Stimulated activated naive CD8-positive, alpha-beta T cell treated with anti-CD3 and anti-CD28 coated beads, Interleukin-15, Interleukin-2, amounts not matched to agents 100 U/mL and 50 U/mL, for 24 hours (primary cell): Measurements from ENCODE around the gene TMEM26.

Source experiments
- ATAC-seq: fragments of 150-1000 bp; cut with Tn5 transposase; one replicate; pipeline ENCODE4 v1.10.0; 2021
- DNase-seq: peaks from one replicate; pipeline ENCODE4 v3.0.0; 2021

Gene TMEM26

GRCh38 chr10:61452655-61453641 lies at the start of gene TMEM26:
Gene TMEM26, minus strand, starts transcription at chr10:61453381. Its CDS starts 300 bp downstream, at chr10:61453081.
- no peak for DNase-seq
- ATAC-seq = no peak

- DNase-seq (no peak), ATAC-seq (no peak)
Observed at GRCh38 chr10:61500460-61500859, 47.3 kb upstream of the TMEM26 start.

GRCh38 chr10:61492364-61492995 lies 39.3 kb upstream of the TMEM26 start:
- ATAC-seq (no peak), DNase-seq (no peak)

GRCh38 chr10:61487506-61487905 lies 34.3 kb upstream of the TMEM26 start:
- no peak for ATAC-seq
- no peak for DNase-seq

DNA sequence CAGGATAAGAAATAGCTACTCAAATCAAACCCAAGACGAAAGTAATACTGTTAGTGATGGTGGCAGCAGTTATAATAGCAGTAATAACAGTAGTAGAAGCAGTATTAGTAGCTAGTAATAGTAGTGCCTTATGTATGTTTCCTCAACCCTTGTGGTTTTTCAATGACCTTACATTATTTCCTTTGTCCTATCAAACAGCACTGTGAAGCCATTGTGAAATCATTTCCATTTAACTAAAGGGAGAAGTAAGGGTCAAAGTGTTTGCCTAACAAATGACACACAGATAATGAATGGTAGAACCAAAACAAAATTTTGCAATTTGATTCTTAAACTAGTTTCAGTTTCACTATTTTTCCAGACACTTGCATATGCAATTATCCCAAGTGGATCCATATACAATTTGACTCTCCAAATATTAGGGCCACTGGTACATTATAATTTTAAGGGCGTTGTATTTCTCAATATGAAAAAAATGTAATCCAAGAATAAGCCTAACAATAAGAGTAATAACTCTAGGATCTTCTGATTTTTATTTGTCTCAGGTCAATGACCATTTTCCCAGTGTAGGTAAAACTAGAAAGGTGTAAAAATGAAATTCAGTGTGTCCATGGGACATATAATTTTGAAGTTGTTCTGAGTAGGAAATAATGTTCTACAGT lies 33.7 kb upstream of the TMEM26 start:
- ATAC-seq = peak; percentile 28

DNA sequence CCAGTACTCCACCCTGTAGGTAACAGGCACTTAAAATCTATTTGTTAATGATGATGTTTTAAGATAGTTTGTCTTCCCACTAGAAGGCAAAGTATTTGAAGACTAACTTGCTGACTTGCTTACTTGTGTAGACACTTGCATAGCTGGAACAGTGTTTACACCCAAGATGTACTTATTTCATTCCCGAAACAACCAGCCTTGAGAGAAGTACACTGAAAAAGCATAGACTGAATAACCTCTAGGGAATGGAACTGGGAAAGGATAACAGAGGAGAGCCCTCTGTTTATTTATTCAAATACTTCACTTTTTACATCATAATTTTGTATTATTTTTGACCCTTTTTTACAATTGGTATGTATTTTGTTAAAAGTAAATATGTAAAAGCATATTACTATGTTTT lies 33.1 kb upstream of the TMEM26 start:
- no peak for DNase-seq
- no peak for ATAC-seq

More for the DNA sequence above, 33.7 kb upstream of the TMEM26 start:
- DNase-seq = no peak

- ATAC-seq (no peak), DNase-seq (no peak)
Observed at GRCh38 chr10:61481597-61481996, 28.4 kb upstream of the TMEM26 start.

DNA sequence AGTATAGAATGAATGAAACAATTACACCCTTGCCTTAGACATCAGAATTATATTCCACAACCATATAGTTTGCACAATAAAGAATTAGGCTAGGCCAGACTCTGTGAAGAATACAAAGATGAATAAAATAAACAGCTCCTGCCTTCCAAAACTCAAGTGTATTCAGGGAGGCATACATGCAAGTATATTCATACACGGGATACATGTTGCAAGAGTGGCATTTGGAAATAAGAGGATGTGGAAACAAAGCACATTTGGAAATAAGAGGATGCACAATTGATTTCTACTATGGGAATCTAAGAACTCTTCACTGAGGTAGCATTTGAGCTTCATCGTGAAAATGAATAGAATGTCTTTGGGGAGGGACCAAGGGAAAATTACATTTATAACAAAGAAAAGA lies 27.0 kb upstream of the TMEM26 start:
- no peak for ATAC-seq
- no peak for DNase-seq

GRCh38 chr10:61478621-61479312 lies 25.6 kb upstream of the TMEM26 start:
- ATAC-seq = no peak
- DNase-seq = no peak

- no peak for DNase-seq
- ATAC-seq = no peak
Observed at GRCh38 chr10:61477451-61477850, 24.3 kb upstream of the TMEM26 start.

DNA sequence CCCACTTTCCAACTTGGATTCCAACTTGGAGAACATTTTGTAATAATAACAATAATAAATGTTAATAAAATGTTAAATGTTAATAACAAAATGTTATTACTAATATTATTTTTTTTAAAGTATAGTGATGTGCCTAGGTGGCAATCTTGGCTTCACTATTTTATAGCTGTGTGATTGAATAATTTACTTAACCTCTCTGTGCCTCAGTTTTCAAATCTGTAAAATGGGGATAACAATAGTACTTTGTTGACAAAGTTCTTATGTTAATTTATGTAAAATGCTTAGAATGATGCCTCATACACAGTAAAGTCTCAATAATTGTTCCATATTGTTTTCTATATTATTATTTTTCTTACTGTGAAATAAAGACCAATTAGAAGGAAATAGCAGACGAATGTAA lies 23.3 kb upstream of the TMEM26 start:
- no peak for ATAC-seq
- no peak for DNase-seq

DNA sequence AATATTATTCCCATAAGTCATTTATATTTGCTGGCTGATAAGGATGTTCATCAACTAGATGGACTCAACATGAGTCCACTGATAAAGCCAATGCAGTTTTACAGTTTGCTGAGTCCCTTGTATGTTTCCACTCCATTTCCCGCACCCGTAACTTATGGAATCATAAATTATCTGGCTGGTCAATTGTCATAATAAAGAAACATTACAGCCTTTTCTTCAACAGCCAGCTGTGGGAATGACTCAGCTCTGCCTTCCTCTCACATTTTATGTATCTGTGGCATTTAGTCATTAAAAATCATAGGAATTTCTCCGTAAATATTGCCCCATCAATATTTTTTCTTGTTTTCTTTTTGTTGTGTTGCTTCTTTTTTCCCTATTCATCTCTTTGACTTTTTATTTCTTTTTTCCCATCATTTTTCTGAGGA lies 22.3 kb upstream of the TMEM26 start:
- DNase-seq (no peak), ATAC-seq (no peak)

DNA sequence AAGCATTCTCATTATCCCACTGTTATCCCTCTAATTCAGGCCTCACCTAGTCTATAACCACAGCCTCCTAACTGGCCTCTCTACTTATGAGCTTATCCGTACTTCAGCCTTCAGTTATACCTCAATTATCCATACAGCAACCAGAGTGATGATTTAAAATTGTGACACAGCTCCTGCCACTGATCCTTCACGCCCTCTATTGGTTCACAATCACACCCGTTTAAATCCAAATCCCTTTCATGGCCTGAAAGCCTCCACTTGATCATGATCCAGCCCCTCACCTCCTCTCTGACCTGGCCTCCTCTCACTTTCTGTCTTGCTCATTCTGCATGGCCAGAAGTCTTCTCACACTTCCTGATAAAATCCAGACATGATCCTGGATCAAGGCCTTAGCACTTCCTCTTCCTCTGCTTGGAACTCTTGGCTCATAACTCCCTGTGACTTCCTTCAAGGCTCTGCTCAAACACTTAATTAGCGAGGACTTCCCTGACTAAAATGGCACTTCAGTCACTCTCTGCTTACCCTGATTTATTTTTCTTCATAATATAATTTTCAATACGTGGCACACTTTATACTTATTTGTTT lies 19.0 kb upstream of the TMEM26 start:
- no peak for DNase-seq
- no peak for ATAC-seq

GRCh38 chr10:61471491-61471890 lies 18.3 kb upstream of the TMEM26 start:
- ATAC-seq = no peak
- DNase-seq = no peak

DNA sequence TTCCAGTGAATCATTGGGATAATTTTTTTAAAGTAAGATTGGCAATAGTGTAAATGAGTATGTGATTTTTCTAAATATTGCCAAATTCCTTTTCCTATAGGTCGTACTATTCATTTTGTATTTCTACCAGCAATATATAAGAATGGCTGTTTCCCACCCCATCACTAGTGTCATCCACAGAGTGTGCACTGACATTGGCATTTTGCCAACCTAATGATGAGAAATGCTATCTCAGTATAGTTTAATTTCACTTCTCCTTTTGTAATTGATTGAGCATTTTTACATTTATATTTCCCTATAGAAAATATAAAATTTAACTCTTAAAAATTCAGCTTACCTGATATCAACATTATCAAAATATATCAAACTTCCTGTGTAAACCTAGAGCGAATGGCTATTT lies 17.6 kb upstream of the TMEM26 start:
- DNase-seq (no peak), ATAC-seq (no peak)

DNA sequence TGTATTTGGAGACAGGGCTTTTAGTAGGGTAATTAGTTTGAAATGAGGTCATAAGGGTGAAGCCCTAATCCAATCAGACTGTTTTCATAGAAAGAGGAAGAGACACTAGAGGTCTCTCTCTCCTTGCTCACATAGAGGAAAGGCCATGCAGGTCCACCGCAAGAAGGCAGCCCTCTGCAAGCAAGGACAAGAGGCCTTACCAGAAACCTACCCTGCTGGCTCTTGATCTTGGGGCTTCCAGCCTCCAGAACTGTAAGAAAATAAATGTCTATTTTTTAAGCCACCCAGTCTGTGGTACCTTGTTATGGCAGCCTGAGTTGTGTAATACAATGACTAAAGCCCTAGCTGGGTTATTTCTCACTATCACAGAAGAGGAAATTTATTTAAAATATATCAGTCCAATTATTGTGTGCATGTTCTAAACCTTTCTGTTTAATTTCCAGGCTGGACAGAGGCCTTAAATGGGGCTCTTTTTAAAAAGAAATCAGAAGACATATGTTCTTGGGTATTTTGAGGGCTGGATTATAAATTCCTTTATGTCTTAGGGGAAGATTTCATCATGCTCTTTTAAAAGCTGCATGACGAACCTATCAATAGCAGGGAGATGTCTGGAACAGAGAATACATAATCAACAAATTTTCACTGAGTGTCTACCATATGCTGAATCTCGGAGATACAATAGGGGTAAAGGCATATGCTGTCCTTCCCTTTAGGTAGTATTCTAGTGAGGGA lies 12.9 kb upstream of the TMEM26 start:
- ATAC-seq = no peak
- DNase-seq = no peak

DNA sequence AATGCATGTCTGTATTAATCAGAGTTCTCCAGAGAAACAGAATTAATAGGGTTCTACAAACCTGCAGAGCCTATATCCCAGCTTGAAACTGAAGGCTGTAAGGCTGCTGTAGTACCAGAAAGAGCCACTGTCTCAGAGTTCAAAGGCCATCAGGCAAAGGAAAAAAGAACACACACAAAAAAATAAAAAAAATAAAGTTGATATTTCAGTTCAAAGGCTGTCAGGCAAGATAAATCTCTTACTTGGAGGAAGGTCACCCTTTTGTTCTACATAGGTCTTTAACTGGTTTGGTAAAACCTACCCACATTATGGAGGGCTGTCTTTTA lies 12.0 kb upstream of the TMEM26 start:
- no peak for ATAC-seq
- no peak for DNase-seq

DNA sequence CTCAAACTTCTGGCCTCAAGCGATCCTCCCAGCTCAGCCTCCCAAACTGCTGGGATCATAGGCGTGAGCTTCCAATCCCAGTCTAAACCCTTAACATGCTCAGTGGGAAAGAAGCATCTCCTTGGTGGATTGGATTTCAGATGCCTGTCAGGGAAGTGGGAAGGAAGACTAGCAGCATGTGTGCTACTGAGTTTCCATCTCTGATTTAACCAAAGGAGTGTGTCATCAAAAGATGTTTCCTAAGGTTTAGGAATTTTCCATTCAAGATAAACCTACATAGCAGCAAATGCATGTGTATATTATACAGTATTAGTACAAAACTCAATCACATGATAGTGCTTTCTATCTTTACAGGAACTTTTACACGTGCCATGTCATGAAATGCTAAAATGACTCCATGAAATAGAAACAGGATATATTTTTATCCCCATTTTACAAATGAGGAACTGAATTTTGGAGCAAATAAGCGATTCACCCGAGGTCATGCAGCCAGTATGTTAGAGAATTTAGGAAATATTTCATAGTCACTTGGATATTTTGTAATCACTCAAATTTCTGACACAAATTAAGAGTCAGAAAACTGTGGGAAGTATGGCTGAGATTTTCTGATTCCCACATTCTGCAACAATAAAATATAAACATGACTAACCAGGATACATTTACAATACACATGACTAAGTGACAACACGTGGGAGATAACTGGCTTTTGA lies 11.4 kb upstream of the TMEM26 start:
- ATAC-seq = no peak
- no peak for DNase-seq

DNA sequence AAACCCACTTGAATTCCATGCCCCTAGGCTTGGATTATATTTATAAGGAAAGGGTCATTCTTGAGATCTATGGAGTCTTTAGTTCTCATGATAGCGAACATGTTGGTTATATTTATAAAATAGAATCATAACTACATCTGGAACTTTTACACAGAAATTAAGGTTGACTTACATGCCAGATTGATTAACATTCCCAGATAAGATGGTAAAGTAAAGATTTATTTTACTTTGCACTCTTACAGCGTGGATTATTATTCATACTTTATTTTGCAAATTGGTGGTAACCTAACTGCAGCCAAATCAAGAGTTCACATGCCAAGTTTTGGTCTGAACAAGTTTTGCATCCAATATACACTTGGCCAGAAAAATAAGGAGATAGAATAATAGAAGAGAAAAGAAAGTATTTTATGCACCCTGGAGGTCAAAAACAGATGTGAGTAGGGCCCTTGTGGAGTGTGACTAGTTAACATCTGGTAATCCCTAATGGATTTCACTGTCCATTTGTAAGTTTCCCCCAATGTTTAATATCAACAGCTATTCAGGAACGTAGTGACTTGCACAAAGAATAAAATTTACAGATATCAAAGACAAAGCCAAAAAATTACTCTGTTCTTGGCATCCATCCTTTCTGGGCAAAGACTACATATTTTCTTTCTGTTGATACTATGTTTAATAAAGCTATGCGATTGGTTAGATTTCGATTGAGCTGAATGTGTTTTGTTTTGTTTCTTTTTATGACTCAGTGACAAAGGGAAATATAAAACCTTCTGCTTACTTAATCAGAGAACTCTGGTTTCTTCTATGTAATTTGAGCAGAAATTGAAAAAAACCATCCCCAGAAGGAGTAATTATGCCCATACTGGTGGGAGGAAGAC lies 10.1 kb upstream of the TMEM26 start:
- no peak for DNase-seq

GRCh38 chr10:61460835-61461234 lies 7.7 kb upstream of the TMEM26 start:
- DNase-seq (no peak), ATAC-seq (no peak)

More for the DNA sequence above, 10.1 kb upstream of the TMEM26 start:
- no peak for ATAC-seq
